K562 (cell line): ENCODE measurements around the gene ZFYVE28. TPM values are rescaled to one million over a fixed set of nuclear protein-coding genes. Genes with fewer than 3 reads are reported as not detected.

ENCODE experiments used
- ARNT ChIP-seq, 2 experiments: fragments of 450-650 bp; IDR thresholded peaks; 2 replicates each; pipeline ENCODE4 v1.6.1; 2016; ENCODE audit warnings: mild to moderate bottlenecking in 1 of 2
- CBX3 ChIP-seq, 2 experiments: IDR thresholded peaks; 1 replicate in 1 of 2; 2 replicates in 1 of 2; pipeline ENCODE4 v1.6.1; 2012; ENCODE audit warnings: inconsistent platforms in 2 of 2, low read length in 2 of 2, borderline replicate concordance in 1 of 2, control low read depth in 1 of 2
- CEBPZ ChIP-seq: fragments of 150-350 bp; IDR thresholded peaks from 2 replicates; pipeline ENCODE4 v1.6.1; 2014; ENCODE audit warnings: low read depth, mild to moderate bottlenecking, low read length, borderline replicate concordance
- EP400 ChIP-seq: fragments of 450-650 bp; IDR thresholded peaks from 2 replicates; pipeline ENCODE4 v1.6.1; 2017; ENCODE audit warnings: antibody characterized with exemption, mild to moderate bottlenecking, moderate library complexity
- GABPA ChIP-seq: fragments of 200-800 bp; sonication (Bioruptor generic); conservative IDR thresholded peaks from 2 replicates; pipeline ENCODE4 v1.6.1; 2016; ENCODE audit warnings: low read depth, missing genetic modification characterization, missing compliant biosample characterization
- GTF2E2 ChIP-seq: fragments of 200-800 bp; sonication (Bioruptor generic); IDR thresholded peaks from 2 replicates; pipeline ENCODE4 v1.6.1; 2016; ENCODE audit warnings: missing genetic modification characterization, missing compliant biosample characterization
- HDAC1 ChIP-seq, 2 experiments: fragments of 450-650 bp; IDR thresholded peaks; 2 replicates each; pipeline ENCODE4 v1.6.1; 2016 to 2017; ENCODE audit warnings: inconsistent platforms in 1 of 2, mild to moderate bottlenecking in 1 of 2, moderate library complexity in 1 of 2
- HDAC8 ChIP-seq: fragments of 450-650 bp; IDR thresholded peaks from 2 replicates; pipeline ENCODE4 v1.6.1; 2016; ENCODE audit warnings: mild to moderate bottlenecking, missing genetic modification characterization, moderate library complexity, missing compliant biosample characterization
- IFI16 ChIP-seq: fragments of 250-450 bp; sonication (Bioruptor Pico); IDR thresholded peaks from 2 replicates; pipeline ENCODE4 v2.1.2; 2022; ENCODE audit warnings: mild to moderate bottlenecking, inconsistent platforms
- MXD1 ChIP-seq: fragments of 250-450 bp; sonication (Bioruptor Pico); IDR thresholded peaks from 2 replicates; pipeline ENCODE4 v1.8.0; 2021; ENCODE audit warnings: borderline replicate concordance, mild to moderate bottlenecking, moderate library complexity; ENCODE audit not compliant: poor library complexity, severe bottlenecking
- NBN ChIP-seq: fragments of 450-650 bp; IDR thresholded peaks from 2 replicates; pipeline ENCODE4 v1.6.1; 2016; ENCODE audit warnings: low read depth, mild to moderate bottlenecking
- PYGO2 ChIP-seq: fragments of 450-650 bp; IDR thresholded peaks from 2 replicates; pipeline ENCODE4 v1.6.1; 2016; ENCODE audit warnings: mild to moderate bottlenecking, missing genetic modification characterization, moderate library complexity, missing compliant biosample characterization
- STAT5B ChIP-seq: fragments of 250-450 bp; sonication (Bioruptor Pico); IDR thresholded peaks from 2 replicates; pipeline ENCODE4 v1.8.0; 2021; ENCODE audit warnings: mild to moderate bottlenecking, inconsistent platforms
- TCFL5 ChIP-seq: fragments of 250-450 bp; sonication (Bioruptor Pico); conservative IDR thresholded peaks from 2 replicates; pipeline ENCODE4 v1.6.1; 2021; ENCODE audit warnings: mild to moderate bottlenecking, moderate library complexity, matching md5 sums
- TFAP4 ChIP-seq: sonication (generic); formaldehyde crosslinking; IDR thresholded peaks from 2 replicates; pipeline ENCODE4 v1.8.0; 2022; ENCODE audit warnings: missing genetic modification reagents, mild to moderate bottlenecking, moderate library complexity, borderline replicate concordance
- ZBTB12 ChIP-seq: fragments of 250-450 bp; sonication (Bioruptor Pico); IDR thresholded peaks from 2 replicates; pipeline ENCODE4 v1.4.0; 2020
- ZNF75A ChIP-seq: fragments of 450-650 bp; formaldehyde crosslinking; IDR thresholded peaks from 2 replicates; pipeline ENCODE4 v1.4.0; 2020; ENCODE audit warnings: mild to moderate bottlenecking
- polyA plus RNA-seq, 8 experiments: library from polyadenylated mRNA; depleted of rRNA in 4 of 8; stranded (reverse) in 5 of 8; unstranded in 3 of 8; fragments of >200 nt; fragmentation: Nextera tagmentation in 2 of 8; fragmentation: Illumina TruSeq in 1 of 8; extraction: Ambion mirVana in 2 of 8; extraction: Trizol in 1 of 8; gene quantifications; 2 replicates each; pipeline versions ENCODE4 v1.2.1 to v1.2.3, GENCODE V29; 2011 to 2014; ENCODE audit warnings: inconsistent platforms in 1 of 8, missing spikeins in 1 of 8
- total RNA-seq, 7 experiments: library from RNA; depleted of rRNA in 6 of 7; stranded (reverse); fragments of >200 nt in 6 of 7; fragmentation: Illumina TruSeq in 2 of 7; extraction: Trizol in 2 of 7; gene quantifications; 2 replicates each; pipeline versions ENCODE4 v1.2.1 to v1.2.3, GENCODE V29; 2011 to 2021; ENCODE audit warnings: low replicate concordance in 1 of 7

The ZFYVE28 gene
- total and polyA plus RNA-seq, 9 of the 15 experiments (the other 6 are each of a cell fraction or from before 2014, with no cell fraction given) = 1.3 to 24.8 (median 8.9) TPM

- TF ChIP-seq TFAP4 (CRISPR knock-in tag) (no peak), CEBPZ (no peak), ARNT (IDR thresholded peaks at IDR 0.05) (no peak), HDAC8 (no peak), CBX3 (IDR thresholded peaks at IDR 0.05; ENCODE audit: borderline replicate concordance in 1 of 2, low read length in 2 of 2) (no peak), ZBTB12 (CRISPR knock-in tag) (no peak), GTF2E2 (tag) (no peak), NBN (no peak), ZNF75A (no peak), IFI16 (CRISPR knock-in tag) (no peak), PYGO2 (no peak), EP400 (0 out of 2 replicates have a peak, but pooled peaks have one; percentile 6), STAT5B (no peak), HDAC1 (IDR thresholded peaks at IDR 0.05) (no peak), TCFL5 (CRISPR knock-in tag) (no peak), MXD1 (CRISPR knock-in tag) (no peak), GABPA (no peak)
These were observed 53.2 kb downstream of the ZFYVE28 start (continued) for GRCh38 chr4:2365054-2365912.
